HG03097 (cell line): ENCODE measurements around the gene SOD3.

Source experiments
- ATAC-seq: cut with Tn5 transposase; IDR thresholded peaks from one replicate; pipeline ENCODE4 v1.9.1; 2021; ENCODE audit not compliant: unreplicated experiment, low FRiP score

The SOD3 gene

DNA sequence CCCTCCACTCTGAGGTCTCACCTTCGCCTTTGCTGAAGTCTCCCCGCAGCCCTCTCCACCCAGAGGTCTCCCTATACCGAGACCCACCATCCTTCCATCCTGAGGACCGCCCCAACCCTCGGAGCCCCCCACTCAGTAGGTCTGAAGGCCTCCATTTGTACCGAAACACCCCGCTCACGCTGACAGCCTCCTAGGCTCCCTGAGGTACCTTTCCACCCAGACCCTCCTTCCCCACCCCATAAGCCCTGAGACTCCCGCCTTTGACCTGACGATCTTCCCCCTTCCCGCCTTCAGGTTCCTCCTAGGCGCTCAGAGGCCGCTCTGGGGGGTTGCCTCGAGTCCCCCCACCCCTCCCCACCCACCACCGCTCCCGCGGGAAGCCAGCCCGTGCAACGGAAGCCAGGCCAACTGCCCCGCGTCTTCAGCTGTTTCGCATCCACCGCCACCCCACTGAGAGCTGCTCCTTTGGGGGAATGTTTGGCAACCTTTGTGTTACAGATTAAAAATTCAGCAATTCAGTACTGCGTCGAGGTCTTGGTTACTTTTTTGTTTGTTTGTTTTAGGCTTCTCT is 5.0 kb downstream of the SOD3 start:
- no peak for ATAC-seq

DNA sequence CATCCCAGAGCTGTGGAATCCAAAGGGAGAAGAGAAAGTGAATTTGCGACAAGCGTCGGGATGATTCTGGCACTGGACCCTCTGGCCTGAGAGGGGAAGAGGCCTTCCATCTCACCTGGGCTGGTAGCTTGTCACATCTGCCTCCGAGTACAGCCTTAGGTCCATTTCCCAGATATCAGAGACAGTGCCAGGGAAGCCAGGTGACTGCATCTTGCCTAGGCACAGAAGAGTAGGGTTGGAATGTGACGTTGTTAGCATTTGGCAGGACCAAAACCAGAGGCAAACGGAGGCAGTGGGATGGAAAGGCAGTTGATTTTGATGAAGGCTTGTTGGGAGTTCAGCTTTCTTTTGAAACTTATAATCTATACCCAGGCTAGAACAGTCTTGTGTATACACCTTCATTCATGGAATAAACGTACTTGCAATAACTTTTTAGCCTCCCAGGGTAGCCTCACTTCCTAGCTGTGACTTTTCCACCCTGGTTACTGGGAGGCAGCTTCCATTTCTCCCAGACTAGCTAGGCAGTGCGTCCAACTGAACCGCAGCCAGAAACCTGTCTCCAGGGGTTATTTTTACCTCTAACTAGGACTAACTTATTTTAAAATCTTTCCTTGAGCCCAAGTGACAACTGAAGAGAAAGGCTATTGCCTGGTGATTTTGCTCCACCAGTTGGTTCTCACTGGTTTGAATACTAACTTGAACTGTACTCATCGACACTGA is 5.9 kb downstream of the SOD3 start:
- ATAC-seq: no peak

DNA sequence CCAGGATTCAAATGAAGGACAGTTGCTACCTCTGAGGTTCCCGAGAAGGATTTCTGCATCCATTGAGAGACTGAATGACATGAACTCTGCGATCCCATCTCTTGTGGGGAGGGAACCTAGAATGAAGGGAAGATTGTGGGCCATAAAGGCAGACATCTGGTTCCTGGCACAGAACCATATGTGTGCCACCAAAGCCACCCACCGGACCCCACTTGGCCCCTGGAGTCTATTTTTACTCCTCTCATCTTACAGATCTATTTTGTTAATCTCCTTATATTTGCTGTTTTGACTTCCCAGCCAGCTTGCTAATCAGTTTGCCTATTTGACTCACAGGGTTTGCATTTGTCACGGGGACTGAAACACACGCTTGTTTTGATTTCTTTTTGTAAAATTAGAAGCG is 7.3 kb downstream of the SOD3 start:
- no peak for ATAC-seq

DNA sequence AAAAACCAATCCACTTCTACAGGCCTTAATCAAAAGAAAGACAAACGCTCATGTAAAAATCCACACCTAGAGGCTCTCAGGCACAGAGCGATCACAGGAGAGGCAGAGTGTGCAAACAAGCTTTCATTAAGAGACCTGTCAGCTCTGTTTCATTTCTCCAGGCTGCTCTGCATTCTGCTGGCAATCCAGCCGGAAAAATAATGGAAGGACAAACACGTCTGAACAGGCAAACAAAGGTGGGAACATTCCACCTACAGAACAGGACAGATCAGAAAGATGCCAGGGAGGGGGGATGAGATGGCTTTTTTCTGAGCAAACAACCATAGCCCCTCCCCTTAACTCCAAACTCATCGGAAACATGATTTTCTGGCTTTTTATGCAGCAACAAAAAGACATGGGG is 9.7 kb downstream of the SOD3 start:
- no peak for ATAC-seq

DNA sequence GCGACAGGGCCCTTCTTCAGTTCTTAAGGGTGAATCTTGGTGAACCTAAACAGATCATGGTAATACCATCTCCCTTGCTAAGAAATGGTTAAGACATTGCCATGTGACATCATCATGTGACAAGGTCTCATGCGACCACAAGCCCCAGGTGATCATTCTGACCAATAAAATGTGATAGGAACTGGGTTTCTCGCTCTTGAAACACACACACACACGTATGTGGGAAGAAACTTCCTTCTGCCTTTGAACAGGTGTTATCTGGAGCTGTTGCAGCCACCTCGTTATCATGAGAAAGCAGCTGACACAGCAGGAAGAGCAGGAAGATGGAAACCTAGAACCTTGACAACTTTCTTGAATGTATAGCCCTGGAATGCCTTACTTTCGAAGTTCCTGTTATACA is 10.2 kb downstream of the SOD3 start:
- no peak for ATAC-seq

DNA sequence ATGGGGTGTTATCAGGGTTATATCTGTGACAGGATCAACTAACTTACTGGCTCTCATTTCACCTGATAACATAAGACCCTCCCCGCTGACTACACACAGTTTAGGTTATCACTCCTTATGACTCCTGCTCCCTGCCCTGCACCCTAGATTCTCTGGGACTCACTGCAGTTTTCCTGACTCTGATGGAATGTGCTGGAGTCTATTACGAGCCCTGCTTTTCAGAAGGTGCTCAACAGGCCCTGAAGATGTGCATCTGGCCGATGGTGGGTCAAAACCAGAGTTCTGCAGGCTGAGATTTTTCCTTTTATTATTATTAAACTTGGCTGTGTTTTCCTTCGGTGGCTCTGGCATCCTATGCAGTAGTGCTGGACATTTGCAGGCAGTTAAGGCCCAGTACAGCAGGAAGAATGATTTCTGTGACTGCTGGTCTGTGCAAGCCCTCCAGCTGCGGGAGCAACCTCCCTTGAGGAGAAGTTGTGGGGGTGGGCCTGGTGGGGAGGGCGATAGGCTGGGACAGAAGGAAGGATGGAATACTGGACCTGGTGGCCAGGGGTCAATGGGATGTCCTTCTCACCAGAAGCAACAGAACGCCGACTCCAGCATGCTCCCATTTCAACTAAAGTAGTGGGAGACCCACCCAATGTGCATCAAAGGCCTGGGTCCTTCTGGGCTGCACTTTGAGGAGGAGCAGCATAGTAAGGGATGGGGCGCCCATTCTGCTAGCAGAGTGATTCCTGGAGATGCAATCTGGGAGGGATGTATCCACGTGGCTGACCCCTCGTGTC is 11.0 kb downstream of the SOD3 start:
- no peak for ATAC-seq

DNA sequence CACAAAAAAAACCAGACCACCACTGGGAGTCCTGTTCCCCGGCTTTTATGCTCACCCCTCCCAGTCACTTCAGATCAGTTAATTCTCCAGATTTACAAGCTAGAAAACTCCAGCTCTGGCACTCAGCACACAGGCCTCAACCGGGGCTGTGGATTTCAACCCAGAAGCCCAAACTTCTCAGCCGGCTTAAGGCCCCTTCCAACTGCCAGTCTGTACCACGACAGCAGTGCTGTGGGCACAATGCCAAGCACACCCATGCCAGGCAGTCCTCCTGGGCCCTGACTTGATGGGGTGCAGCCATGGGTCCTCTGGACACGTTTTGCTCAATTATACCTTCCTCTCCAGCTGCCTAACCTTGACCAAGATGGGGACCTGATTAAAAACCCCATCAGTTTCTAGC is 12.2 kb downstream of the SOD3 start:
- ATAC-seq: no peak

DNA sequence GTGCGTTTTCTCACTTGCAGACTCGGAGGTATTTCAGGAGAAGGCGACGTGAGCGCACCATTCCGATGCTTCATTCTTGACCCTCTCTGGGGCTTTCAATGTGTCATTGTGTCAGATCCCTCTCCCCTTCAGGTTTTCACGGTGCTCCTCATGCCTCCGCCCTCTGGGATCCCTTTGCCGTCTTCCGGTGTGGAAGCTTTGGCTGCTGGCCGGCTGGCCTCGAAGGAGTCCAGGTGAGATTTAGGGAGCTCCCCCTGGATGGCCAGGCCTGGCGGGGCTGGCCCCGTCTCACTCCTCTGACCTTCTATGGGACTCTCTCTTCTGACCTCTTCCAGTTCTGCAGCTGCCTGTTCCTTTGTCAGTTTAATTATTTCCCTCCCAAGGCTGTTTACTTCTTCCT is 12.9 kb downstream of the SOD3 start:
- no peak for ATAC-seq

DNA sequence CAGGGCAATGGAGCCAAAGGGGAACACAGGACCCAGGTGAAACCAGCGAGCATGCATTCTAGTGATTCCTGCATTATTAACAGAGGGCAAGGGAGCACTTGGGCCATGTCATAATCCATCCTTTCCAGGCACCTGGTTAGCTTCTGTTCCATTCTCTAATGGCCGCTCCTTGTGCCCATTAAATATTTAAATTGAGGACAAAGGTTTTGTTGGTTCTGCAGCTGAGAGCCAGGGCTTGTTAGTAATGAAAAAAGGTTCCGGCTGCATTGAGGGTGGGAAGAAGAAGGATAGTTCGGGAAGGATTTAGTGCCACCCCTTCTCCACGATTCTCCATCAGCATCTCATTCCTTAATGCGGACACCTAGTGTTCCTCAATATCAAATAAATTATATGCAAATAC is 13.6 kb downstream of the SOD3 start:
- ATAC-seq: no peak

DNA sequence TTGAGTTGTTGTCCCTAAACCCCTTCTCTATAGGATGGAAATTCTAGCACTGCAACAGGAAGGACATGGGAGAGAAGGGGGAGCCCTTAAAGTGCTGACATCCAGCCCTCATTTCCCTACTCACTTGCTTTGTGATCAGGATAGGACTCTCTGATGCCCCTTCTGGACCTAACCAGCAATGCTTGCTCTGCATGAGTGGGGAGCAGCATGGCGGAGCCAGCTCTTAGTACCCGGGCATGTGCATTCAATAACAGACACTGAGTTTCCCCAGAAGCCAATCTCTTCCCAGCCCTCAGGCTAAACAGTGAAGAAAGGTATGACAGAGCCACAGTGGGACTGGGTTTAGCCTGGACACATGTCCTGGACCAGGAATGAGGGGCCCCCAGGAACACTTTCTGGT is 14.0 kb downstream of the SOD3 start:
- no peak for ATAC-seq

DNA sequence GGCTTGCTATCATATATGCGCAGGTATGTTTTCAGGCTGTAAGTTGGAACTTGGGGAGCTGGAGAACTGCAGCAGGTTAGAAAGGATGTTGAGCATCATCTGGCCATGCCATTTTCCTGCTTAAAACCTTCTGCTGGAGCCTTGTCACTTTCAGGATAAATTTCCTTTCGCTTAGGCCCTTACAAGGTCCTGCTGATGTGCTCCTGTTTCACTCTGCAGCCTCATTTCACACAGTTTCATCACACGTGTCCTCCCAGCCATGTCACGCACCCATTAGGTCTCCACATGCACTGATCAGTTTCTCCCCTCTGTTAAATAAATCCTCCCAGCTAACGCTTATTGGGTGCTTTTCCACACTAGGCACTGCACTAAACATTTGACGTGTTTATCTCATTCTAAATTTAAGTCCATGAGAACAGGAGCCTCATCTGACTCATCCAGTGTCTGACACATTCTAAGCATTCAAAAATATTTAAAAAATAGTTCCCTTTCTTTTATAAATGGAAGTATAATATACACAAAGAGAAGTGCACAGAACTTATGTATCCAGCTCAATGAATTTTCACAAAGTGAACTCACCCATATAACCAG is 14.5 kb downstream of the SOD3 start:
- ATAC-seq: no peak

DNA sequence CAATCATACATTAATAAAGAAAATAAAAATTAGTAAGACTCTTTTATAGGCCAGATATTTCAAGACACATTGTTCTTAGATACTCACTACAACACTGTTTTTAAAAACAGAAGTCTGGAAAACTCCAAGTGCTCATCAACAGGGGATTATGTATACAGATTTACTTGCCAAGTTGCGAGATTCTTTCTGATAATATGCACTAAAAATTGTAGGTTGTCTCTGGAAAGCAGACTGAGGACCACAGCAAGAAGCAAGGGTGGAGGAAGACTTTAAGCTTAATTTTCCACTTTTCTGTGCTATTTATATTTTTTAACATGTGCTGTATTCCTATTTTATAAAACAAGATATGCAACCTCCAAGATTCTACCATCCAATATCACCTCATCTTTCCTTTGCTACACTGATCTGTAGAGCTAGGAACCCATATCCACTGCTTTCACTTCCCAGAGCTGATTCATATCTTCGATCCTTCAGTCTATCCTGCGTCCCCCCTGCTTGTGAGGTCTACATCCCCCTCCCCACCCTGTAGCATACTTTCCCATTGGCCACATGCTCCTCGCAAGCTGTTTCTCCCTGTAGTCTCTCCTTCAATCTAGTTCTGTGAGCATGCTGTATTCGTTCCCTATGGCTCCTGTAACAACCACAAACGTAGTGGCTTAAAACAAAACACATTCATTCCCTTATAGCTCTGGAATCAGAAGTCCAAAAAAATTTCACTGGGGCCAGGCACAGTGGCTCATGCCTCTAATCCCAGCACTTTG is 15.7 kb downstream of the SOD3 start:
- ATAC-seq: no peak

DNA sequence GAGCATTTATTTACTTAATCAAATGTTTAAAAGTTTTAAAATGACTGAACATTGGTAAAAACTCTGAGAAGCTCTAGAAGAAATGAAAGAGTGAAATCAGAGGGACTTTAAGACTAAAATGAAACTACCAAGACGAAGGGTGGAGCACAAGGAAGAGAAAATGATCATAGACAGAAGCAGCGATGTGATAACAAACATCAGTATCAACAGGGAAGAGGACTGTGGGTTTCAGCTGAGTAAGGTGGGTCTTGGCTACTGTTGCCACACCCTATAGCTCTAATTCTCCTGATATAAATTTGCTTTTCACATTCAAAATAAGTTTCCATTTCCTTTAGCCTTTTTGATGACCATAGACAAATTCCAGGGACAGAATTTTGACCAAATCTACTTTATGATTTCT is 18.4 kb downstream of the SOD3 start:
- no peak for ATAC-seq

DNA sequence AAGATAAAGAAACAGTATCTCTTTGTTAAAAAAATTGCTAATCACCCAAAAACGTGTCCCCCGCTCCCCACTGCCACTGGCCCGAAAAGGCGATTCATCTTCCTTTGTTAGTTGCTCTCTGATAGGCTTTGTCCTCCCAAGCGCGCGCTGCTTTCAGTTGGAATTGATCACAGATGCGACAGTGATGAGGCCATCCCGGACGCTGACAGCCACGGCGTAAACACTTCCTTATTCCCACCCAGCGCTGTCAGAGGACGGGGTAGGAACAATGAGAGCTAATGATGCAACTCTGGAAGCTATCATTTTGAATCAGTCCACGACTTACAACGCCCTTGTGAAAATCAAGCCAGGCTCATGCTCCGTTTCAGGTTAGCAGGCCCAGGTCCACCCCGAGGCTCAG is 21.4 kb downstream of the SOD3 start:
- no peak for ATAC-seq

DNA sequence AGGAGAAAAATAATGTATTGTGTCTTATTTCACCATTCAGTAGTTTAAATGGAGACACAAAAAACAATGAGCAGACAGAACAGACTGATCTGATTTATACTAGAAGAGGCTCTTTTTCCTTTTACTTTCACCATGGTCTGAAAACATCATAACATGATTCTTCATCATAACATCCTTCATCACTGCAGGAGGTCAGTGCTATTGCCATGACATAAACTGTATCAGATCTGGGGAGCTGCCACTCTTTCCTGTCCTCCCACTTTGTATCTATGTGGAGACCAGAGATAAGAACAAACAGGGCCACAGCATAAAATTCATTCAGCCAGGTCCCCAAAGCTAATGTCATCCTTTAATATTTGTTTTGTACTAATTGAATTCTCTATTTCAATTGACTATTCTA is 25.2 kb downstream of the SOD3 start:
- ATAC-seq: no peak

DNA sequence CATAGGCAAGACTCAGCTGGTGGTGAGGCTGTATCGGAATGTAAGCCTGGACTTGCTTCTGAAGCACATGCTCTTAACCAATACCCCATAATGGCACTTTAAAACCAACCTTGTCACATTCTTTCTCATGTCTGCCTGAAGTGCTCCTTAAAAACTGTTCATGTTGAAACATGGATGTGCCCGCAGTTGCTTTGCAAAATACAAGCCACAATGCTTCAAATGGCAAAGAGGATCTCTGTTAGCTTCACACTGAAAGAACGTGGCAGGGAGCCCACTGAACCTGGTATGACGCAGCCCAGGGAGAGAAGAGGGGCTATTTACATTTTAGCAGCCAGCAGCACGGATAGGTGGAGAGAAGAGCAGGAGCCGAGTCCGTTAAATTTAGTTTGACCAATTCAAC is 29.3 kb downstream of the SOD3 start:
- no peak for ATAC-seq

DNA sequence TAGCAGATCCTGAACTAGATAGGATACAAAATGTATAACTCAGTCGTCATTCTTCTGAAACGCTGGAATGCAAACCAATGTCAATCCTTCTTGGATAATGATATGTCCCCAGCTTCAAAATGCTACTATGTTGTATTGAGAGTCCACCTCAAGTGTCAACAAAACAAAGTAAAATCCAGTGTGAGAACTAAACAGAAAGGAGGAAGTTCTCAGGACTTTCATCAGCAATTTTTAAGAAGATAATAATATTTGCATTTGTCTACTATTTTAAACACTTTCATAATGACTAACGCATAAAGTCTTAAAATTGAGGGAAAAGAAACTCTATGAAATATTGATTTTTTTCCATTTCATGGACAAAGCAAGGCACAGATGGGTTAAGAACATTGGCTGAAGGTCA is 36.3 kb downstream of the SOD3 start:
- no peak for ATAC-seq

DNA sequence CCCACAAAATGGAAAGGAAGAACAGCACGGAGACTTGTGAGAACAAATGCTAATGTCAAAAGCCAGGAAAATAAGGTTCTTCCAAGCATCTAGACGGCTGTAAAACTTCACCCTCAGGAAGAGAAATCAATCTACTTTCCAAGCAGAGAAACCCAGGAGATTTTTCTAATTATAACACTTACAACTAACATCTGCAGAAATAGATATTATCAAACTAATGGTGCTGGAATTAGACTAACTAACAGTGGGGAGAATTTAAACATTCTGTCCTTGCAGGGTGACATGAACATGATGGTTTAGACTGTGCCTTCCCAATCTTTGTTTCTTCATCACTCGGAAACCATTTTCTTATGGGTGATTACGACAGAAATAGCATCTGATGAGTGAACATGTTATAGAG is 40.3 kb downstream of the SOD3 start:
- ATAC-seq: no peak

DNA sequence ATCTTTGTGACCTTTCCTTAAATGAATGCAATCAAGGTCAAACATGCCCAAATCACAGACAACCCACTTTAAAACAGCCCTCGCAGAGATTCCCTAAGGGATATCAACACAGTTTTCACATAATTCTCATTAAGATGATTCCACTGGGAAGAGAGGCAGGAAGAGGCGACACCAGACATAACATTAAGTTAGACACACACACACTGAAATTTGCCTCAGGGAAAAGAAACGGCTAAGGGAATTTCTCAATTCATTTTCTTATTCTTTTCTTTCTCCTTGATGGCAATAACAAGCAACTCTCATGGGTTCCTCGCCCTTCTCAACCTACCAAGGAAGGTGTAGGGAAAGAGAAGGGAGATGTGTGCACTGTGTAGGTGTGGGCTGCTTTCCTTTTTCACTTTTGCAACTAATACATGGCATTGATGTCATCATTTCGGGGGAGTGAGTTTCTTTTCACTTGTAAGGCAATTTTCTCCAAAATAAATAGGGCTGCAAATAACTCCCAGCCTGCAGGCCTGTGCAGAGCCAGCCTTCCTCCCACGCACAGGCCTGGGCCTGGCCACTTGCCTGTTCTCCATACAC is 41.4 kb downstream of the SOD3 start:
- no peak for ATAC-seq

DNA sequence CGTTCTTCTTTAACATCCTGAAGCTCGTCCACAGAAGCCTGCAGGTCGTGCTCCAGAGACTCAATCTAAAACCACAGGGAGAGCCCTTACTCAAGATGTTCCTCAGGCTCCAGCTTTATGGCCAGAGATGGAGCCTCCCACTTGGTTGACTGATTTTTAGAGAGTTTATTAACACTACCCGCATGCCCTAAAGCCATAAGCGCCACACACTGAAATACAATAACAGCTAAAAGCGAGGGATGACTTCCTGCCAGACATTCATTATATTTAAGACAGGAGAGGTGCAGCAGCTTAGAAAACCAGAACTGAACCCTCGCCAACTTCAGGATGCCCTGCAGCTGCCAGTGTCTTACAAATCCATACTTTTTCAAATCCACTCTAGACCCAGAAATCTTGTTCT is 42.0 kb downstream of the SOD3 start:
- no peak for ATAC-seq

DNA sequence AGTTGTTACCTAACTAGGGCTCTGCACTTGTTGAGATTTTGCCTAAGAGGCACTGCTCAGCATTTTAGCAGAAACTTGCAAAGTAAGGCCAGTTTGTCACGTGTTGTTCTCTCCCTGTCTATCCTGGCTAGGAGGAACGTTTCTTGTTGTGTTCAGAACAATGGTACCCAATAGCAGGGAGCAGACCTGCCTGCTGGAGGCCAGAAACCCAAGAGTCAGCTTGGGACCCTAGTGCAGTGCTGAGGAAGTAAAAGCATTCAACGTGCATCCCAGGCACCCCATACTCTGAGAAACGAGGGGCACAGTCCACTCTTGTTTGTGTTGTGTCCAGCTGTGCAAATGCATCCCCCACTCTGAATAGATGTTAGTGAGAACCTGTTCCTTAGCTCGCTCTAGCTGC is 42.4 kb downstream of the SOD3 start:
- no peak for ATAC-seq
